GM13976 (cell line): ENCODE results near the gene CAPN8.

Experiments used
- DNase-seq: peaks from one replicate; pipeline ENCODE4 v3.0.0; 2012; ENCODE audit warnings: low spot score
- in situ Hi-C: fragments of 300-500 bp; cut with MboI; formaldehyde crosslinking; loops from one replicate; pipeline ENCODE4 v1.12.0; 2022; ENCODE audit warnings: low sequenced_read_pairs, mixed read lengths, inconsistent platforms; ENCODE audit not compliant: unreplicated experiment
- TF ChIP-seq, protein P1 (sequence below): IDR thresholded peaks from 2 replicates; pipeline ENCODE4 v1.5.1; 2012; ENCODE audit warnings: borderline replicate concordance, mild to moderate bottlenecking; ENCODE audit not compliant: insufficient read depth; ENCODE audit errors: extremely low read depth, missing control alignments, control extremely low read depth

Gene CAPN8

GRCh38 chr1:223540485-223541106 is 124.9 kb downstream of the CAPN8 start:
- no peak for DNase-seq
- in situ Hi-C loops = no loop called here
- TF ChIP-seq, protein P1, sequence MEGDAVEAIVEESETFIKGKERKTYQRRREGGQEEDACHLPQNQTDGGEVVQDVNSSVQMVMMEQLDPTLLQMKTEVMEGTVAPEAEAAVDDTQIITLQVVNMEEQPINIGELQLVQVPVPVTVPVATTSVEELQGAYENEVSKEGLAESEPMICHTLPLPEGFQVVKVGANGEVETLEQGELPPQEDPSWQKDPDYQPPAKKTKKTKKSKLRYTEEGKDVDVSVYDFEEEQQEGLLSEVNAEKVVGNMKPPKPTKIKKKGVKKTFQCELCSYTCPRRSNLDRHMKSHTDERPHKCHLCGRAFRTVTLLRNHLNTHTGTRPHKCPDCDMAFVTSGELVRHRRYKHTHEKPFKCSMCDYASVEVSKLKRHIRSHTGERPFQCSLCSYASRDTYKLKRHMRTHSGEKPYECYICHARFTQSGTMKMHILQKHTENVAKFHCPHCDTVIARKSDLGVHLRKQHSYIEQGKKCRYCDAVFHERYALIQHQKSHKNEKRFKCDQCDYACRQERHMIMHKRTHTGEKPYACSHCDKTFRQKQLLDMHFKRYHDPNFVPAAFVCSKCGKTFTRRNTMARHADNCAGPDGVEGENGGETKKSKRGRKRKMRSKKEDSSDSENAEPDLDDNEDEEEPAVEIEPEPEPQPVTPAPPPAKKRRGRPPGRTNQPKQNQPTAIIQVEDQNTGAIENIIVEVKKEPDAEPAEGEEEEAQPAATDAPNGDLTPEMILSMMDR = no peak

DNA sequence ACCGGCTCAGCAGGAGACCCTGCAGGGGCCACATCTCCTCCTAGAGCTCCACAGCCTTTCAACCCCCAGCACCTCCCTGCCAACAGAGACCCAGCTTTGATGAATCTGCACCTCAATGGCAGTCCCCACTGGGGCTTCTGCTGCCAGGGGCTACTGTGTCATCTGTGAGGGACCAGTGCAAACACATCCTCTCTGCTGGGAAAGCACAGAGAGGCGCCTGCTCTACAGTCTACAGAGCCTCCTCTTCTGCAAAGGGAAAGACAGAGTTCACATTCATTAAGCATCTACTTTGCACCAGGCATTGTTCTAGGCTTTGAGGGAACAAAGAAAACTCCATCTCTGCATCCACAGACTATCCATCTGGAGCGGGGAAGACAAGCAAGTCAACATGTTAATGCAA is 125.8 kb downstream of the CAPN8 start:
- TF ChIP-seq, protein P1 = no peak
- in situ Hi-C loops = no loop called here

GRCh38 chr1:223538981-223539380 is 126.5 kb downstream of the CAPN8 start:
- no peak for DNase-seq
- in situ Hi-C loops = no loop called here
- TF ChIP-seq, protein P1 = no peak

More for the DNA sequence above, 125.8 kb downstream of the CAPN8 start:
- no peak for DNase-seq

DNA sequence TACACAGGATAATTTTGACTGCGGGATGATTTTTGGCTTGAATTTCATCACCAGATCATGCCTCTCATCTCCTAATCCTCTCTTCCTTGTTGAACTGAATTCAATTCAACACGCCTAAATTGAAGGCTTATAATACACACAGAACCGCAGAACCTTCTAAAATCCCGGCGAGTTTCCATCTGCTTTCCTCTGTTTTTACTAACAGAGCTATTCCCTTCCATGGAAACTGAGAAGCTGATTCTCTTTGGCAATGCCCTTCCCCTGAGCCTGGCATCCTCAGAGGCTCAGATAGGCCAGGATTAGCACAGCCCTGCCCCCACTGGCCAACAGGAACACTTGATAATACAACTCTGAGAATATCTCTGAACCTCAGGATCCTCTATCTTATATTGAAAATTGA is 130.2 kb downstream of the CAPN8 start:
- TF ChIP-seq, protein P1 = no peak
- in situ Hi-C loops = no loop called here
- DNase-seq = no peak

GRCh38 chr1:223534677-223535076 is 130.8 kb downstream of the CAPN8 start:
- TF ChIP-seq, protein P1 = no peak
- DNase-seq = no peak
- in situ Hi-C loops = no loop called here

DNA sequence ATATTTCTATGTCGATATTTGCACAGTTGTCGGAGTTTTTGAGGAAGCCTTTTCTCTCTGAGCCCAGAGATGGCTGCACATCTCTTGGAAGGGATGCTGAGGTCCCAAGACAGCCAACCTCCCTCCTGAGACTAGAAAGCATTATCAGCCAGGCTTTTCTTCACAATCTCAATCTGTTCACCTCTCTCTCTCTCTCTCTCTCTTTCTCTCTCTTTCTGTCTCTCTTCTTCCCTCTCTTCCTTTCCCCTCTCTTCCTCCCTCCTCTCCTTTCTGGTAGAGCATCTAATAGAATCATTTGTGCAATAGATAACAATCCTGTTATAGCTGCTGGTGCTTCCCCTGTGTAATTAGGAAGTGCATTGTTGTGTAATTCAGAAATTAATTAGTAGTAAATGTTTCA is 131.8 kb downstream of the CAPN8 start:
- in situ Hi-C loops = no loop called here
- no peak for DNase-seq
- TF ChIP-seq, protein P1 = no peak
